DND-41 (cell line): ENCODE data around the gene LRP1.

Experiments
- CTCF ChIP-seq: IDR thresholded peaks from 2 replicates; pipeline ENCODE4 v1.5.1; 2012; ENCODE audit warnings: borderline replicate concordance, low read length, moderate library complexity, mild to moderate bottlenecking; ENCODE audit not compliant: poor library complexity, severe bottlenecking; ENCODE audit errors: extremely low read depth
- EZH2 ChIP-seq: IDR thresholded peaks from 3 replicates; pipeline ENCODE4 v1.6.1; 2012; ENCODE audit warnings: borderline replicate concordance, low read depth, mild to moderate bottlenecking, moderate library complexity, low read length, inconsistent platforms; ENCODE audit not compliant: severe bottlenecking

DNA sequence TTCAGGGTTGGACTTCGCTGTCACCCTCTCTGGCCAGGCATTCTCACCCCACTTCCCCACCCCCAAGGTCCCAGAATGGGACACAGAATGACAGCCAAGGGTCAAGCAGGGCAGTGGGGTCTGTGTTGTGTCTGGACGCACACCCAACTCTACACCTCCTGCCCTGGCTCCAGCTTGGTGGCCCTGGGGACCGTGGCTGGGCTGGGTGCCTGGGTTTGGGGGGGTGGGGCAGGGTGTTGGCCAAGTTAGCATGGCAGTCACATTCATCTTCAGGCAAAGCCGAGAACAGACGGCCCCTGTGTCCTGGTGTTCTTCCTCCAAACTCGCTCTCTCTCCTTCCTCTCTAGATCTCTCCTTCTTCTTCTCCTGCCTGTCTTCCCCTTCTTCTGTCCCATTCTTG is 5.6 kb downstream of the LRP1 start:
- TF ChIP-seq CTCF (no peak), EZH2 (no peak)
